Measurements from ENCODE around the gene KISS1R. TPM values are rescaled to one million over a fixed set of nuclear protein-coding genes. Genes with fewer than 3 reads are reported as not detected.

The KISS1R gene
- total RNA-seq, 4 donors from 2014 or later, result 0.45 TPM; not detected in 3

GRCh38 chr19:920051-920864 lies 3.1 kb downstream of the KISS1R start:
- H3K27ac ChIP-seq, result peak overlapping the region in 1 of 4 donors; percentile 6
- intact Hi-C loops (cut with DNase I), result loop anchor here (2.0 to 5.0 kb wide), 3 partner anchors 58 to 148 kb away; no protein-coding TSS in a partner anchor
- peaks cover 14 to 58% (median 30%) of the 10 kb centered on the region in 4 donors for H3K27me3 ChIP-seq
- 3 to 4% methylated on average over 4 to 5 of the region's 84 CpGs for WGBS, 2 donors
- peak overlapping the region; percentile 13 to 60 (median 30) for H3K4me3 ChIP-seq
- no peak for DNase-seq
- TF ChIP-seq CTCF (IDR thresholded peaks at IDR 0.05), result no peak
- TF ChIP-seq POLR2A (IDR thresholded peaks at IDR 0.05), result peak in 1 of 4 donors; percentile 27
- no peaks in the 10 kb centered on the region for H3K9me3 ChIP-seq
- no peaks in the 10 kb centered on the region for H3K36me3 ChIP-seq
- H3K4me1 ChIP-seq, result peaks cover 40 to 75% (median 51%) of the 10 kb centered on the region in 3 donors

GRCh38 chr19:924553-925086 lies 7.5 kb downstream of the KISS1R start:
- peak overlapping the region; percentile 70 to 97 (median 90) for H3K4me3 ChIP-seq
- H3K36me3 ChIP-seq, result peaks cover 0 to 8% (median 0%) of the 10 kb centered on the region in 3 donors
- H3K27me3 ChIP-seq, result peaks cover 3 to 20% (median 4%) of the 10 kb centered on the region in 4 donors
- peak overlapping the region; percentile 90 to 96 (median 91) for H3K27ac ChIP-seq
- no peak for DNase-seq
- intact Hi-C loops (cut with DNase I), result loop anchor here (5.0 kb wide), 2 partner anchors 62 to 152 kb away; no protein-coding TSS in a partner anchor
- WGBS, 2 donors, result 4 to 8% methylated on average over 8 to 18 of the region's 31 CpGs
- H3K9me3 ChIP-seq, result no peaks in the 10 kb centered on the region
- TF ChIP-seq CTCF (IDR thresholded peaks at IDR 0.05), result no peak
- no peak for TF ChIP-seq POLR2A (IDR thresholded peaks at IDR 0.05)
- peaks cover 30 to 76% (median 32%) of the 10 kb centered on the region in 3 donors for H3K4me1 ChIP-seq

GRCh38 chr19:925087-925525 lies 8.0 kb downstream of the KISS1R start:
- Histone ChIP-seq H3K4me1 (peaks cover 25 to 71% (median 27%) of the 10 kb centered on the region in 3 donors), H3K27me3 (peaks cover under 1 to 15% (median 3%) of the 10 kb centered on the region in 4 donors), H3K27ac (peak overlapping the region; percentile 90 to 96 (median 91)), H3K4me3 (peak overlapping the region; percentile 70 to 97 (median 90)), H3K36me3 (peaks cover 0 to 11% (median 0%) of the 10 kb centered on the region in 3 donors), H3K9me3 (no peaks in the 10 kb centered on the region)
- TF ChIP-seq CTCF (IDR thresholded peaks at IDR 0.05) (no peak), POLR2A (IDR thresholded peaks at IDR 0.05) (no peak)
- 0% methylated on average over 5 of the region's 39 CpGs; no CpG with 5 or more reads in 1 of the 2 donors for WGBS, 2 donors
- no peak for DNase-seq
- intact Hi-C loops (cut with DNase I), result no loop called here

- intact Hi-C loops (cut with DNase I), result no loop called here
- 0% methylated on average over 3 of the region's 97 CpGs; no CpG with 5 or more reads in 1 of the 2 donors for WGBS, 2 donors
- Histone ChIP-seq H3K27ac (peak within 1 kb of the TSS; percentile 90 to 96 (median 91)), H3K27me3 (peaks cover 0 to 9% (median 2%) of the 10 kb centered on the region in 4 donors), H3K9me3 (no peaks in the 10 kb centered on the region), H3K4me1 (peaks cover 21 to 65% (median 23%) of the 10 kb centered on the region in 3 donors), H3K4me3 (peak within 1 kb of the TSS; percentile 70 to 97 (median 90)), H3K36me3 (peaks cover 0 to 12% (median 0%) of the 10 kb centered on the region in 3 donors)
- no peak for DNase-seq
- TF ChIP-seq POLR2A (IDR thresholded peaks at IDR 0.05), result peak in 2 of 4 donors; percentile 37 to 61
- no peak for TF ChIP-seq CTCF (IDR thresholded peaks at IDR 0.05)
Observed at GRCh38 chr19:925526-926322, 8.6 kb downstream of the KISS1R start, which contains the start of gene ARID3A. Gene ARID3A, plus strand, starts transcription at chr19:926035. Its CDS starts 3,494 bp downstream, at chr19:929529.
